ENCODE measurements around the gene SELL. TPM values are rescaled to one million over a fixed set of nuclear protein-coding genes. Genes with fewer than 3 reads are reported as not detected.

SELL gene
- total and polyA plus RNA-seq, 2 experiments from 2014 or later, result not detected

DNA sequence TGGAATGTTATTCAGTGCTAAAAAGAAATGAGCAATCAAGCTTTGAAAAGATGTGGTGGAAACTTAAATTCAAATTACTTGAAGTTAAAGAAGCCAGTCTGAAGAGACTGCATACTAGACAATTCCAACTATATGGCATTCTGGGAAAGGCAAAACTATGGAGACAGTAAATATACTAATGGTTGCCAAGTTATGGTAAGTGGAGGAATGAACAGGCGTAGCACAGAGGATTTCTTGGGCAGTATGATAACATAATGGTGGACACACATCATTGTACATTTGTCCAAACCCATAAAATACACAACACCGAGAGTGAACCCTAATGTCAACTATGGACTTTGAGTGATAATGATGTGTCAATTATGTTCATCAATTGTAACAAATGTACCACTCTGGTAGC lies 60.4 kb downstream of the SELL start:
- no peaks in the 10 kb centered on the region for H3K36me3 Mint-ChIP-seq (ENCODE audit: low read depth)
- H3K79me2 ChIP-seq (replicated peaks; ENCODE audit: insufficient read depth), result no peaks in the 10 kb centered on the region
- H3K9me2 ChIP-seq (ENCODE audit: insufficient read depth), result no peaks in the 10 kb centered on the region
- H3K27me3 ChIP-seq (ENCODE audit: insufficient read depth), result no peaks in the 10 kb centered on the region
- TF ChIP-seq NANOG (IDR thresholded peaks at IDR 0.05; ENCODE audit: borderline replicate concordance) (no peak), ZNF331 (CRISPR knock-in tag; IDR thresholded peaks at IDR 0.05; ENCODE audit: low read depth) (no peak), CTCF (conservative IDR thresholded peaks at IDR 0.05; ENCODE audit: low read depth in 2 of 2) (no peak), CREB1 (CRISPR knock-in tag; IDR thresholded peaks at IDR 0.05; ENCODE audit: low read depth) (no peak)
- no peak overlapping the region for H3K4me2 ChIP-seq
- no peak for ATAC-seq
- H3K4me1 Mint-ChIP-seq, result peaks cover 2% of the 10 kb centered on the region; the same call in 1 of the 3 replicates
- no peaks in the 10 kb centered on the region for H3K4me1 ChIP-seq (ENCODE audit: insufficient read depth)
- no peaks in the 10 kb centered on the region for H4K20me1 ChIP-seq (replicated peaks; ENCODE audit: insufficient read depth)
- H3K36me3 ChIP-seq (ENCODE audit: insufficient read depth), result no peaks in the 10 kb centered on the region
- H3K9me3 Mint-ChIP-seq, result no peaks in the 10 kb centered on the region; the same call in 2 of the 3 replicates
- no peak overlapping the region for H3K27ac Mint-ChIP-seq
- H2AFZ ChIP-seq, result no peak overlapping the region
- no peak for DNase-seq (ENCODE audit: low spot score)
- no peaks in the 10 kb centered on the region for H3K27me3 Mint-ChIP-seq (ENCODE audit: insufficient read depth, low read depth, poor library complexity)
- no peak overlapping the region for H3K27ac ChIP-seq (ENCODE audit: low read depth)
- no peak overlapping the region for H3K4me3 ChIP-seq
- H3K4me3 Mint-ChIP-seq, result no peak overlapping the region
- H3F3A ChIP-seq (replicated peaks; ENCODE audit: low read depth), result no peaks in the 10 kb centered on the region

DNA sequence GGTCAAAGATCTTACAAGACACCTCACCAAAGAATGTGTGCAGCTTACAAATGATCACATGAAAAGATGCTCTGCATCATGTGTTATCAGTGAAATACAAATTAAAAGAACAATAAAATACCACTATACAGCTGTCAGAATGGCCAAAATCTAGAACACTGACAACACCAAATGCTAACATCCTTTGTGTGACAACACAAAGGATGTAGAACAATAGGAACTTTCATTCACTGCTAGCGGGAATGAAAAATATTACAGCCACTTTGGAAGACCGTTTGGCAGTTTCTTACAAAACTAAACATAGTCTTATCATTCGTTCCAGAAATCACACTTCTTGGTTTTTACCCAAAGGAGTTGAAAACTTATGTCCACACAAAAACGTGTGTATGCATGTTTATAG lies 60.9 kb downstream of the SELL start:
- DNase-seq (ENCODE audit: low spot score) (no peak), ATAC-seq (no peak)
- H4K20me1 ChIP-seq (replicated peaks; ENCODE audit: insufficient read depth), result no peaks in the 10 kb centered on the region
- no peaks in the 10 kb centered on the region for H3K27me3 Mint-ChIP-seq (ENCODE audit: insufficient read depth, low read depth, poor library complexity)
- TF ChIP-seq STAT1 (IDR thresholded peaks at IDR 0.05; ENCODE audit: unreplicated experiment), result no peak
- no peak for TF ChIP-seq ZNF114 (CRISPR knock-in tag; IDR thresholded peaks at IDR 0.05)
- TF ChIP-seq REST (IDR thresholded peaks at IDR 0.05; ENCODE audit: unreplicated experiment), result no peak
- TF ChIP-seq NANOG (IDR thresholded peaks at IDR 0.05; ENCODE audit: borderline replicate concordance), result no peak
- no peak for TF ChIP-seq EZH2phosphoT487 (IDR thresholded peaks at IDR 0.05; ENCODE audit: unreplicated experiment)
- no peak for TF ChIP-seq EZH2 (IDR thresholded peaks at IDR 0.05; ENCODE audit: low read depth, unreplicated experiment)
- no peaks in the 10 kb centered on the region for H3K4me1 ChIP-seq (ENCODE audit: insufficient read depth)
- no peaks in the 10 kb centered on the region for H3F3A ChIP-seq (replicated peaks; ENCODE audit: low read depth)
- H3K4me2 ChIP-seq, result no peak overlapping the region
- H2AFZ ChIP-seq, result no peak overlapping the region
- H3K27me3 ChIP-seq (ENCODE audit: insufficient read depth), result no peaks in the 10 kb centered on the region
- no peaks in the 10 kb centered on the region for H3K36me3 Mint-ChIP-seq (ENCODE audit: low read depth)
- no peak overlapping the region for H3K27ac Mint-ChIP-seq
- no peaks in the 10 kb centered on the region for H3K36me3 ChIP-seq (ENCODE audit: insufficient read depth)
- H3K4me3 ChIP-seq, result no peak overlapping the region
- H3K9me2 ChIP-seq (ENCODE audit: insufficient read depth), result no peaks in the 10 kb centered on the region
- H3K27ac ChIP-seq (ENCODE audit: low read depth), result no peak overlapping the region
- no peak overlapping the region for H3K4me3 Mint-ChIP-seq
- H3K4me1 Mint-ChIP-seq, result peaks cover 2% of the 10 kb centered on the region; the same call in 1 of the 3 replicates
- no peaks in the 10 kb centered on the region; the same call in 2 of the 3 replicates for H3K9me3 Mint-ChIP-seq
- no peaks in the 10 kb centered on the region for H3K79me2 ChIP-seq (replicated peaks; ENCODE audit: insufficient read depth)

Data from GM23338 (cell line).